CD8-positive, alpha-beta memory T cell (primary cell): Measurements from ENCODE around the gene PAX5. TPM values are rescaled to one million over a fixed set of nuclear protein-coding genes. Genes with fewer than 3 reads are reported as not detected.

ENCODE experiments used
- CTCF ChIA-PET: fragments of 350-600 bp; sonication (Branson Sonifier 250); formaldehyde crosslinking; loops from one replicate; lab custom pipeline; 2021; ENCODE audit warnings: antibody characterized with exemption; lab: Charles Lee
- POLR2A ChIA-PET: fragments of 350-600 bp; sonication (Branson Sonifier 250); formaldehyde crosslinking; loops from one replicate; lab custom pipeline; 2021; ENCODE audit warnings: antibody characterized with exemption; lab: Charles Lee
- DNase-seq, 5 donors: peaks; one replicate each; pipeline versions ENCODE4 v3.0.0 to v3.0.0-alpha.2; 2020 to 2022; ENCODE audit warnings: mixed read lengths in 1 of 5
- H3K27ac ChIP-seq: one replicate; pipeline ENCODE4 v1.7.0; 2013; ENCODE audit warnings: low read depth, mild to moderate bottlenecking, low read length, moderate library complexity
- H3K27me3 ChIP-seq: 2 replicates; pipeline ENCODE4 v1.7.0; 2013; ENCODE audit warnings: low read length, mild to moderate bottlenecking; ENCODE audit not compliant: insufficient read depth, poor library complexity, severe bottlenecking
- H3K36me3 ChIP-seq: 2 replicates; pipeline ENCODE4 v1.7.0; 2013; ENCODE audit warnings: mild to moderate bottlenecking, low read length, moderate library complexity; ENCODE audit not compliant: insufficient read depth
- H3K4me1 ChIP-seq: 2 replicates; pipeline ENCODE4 v1.7.0; 2013; ENCODE audit warnings: mild to moderate bottlenecking, low read length, moderate library complexity; ENCODE audit not compliant: insufficient read depth
- H3K4me3 ChIP-seq: 2 replicates; pipeline ENCODE4 v1.7.0; 2013; ENCODE audit warnings: mild to moderate bottlenecking, low read length
- H3K9me3 ChIP-seq: 2 replicates; pipeline ENCODE4 v1.7.0; 2013; ENCODE audit warnings: mild to moderate bottlenecking, low read length
- H3K27ac Mint-ChIP-seq, 8 donors: one replicate each; pipeline ENCODE4 v1.8.0; 2020 to 2021; ENCODE audit warnings: mixed read lengths in 8 of 8, mild to moderate bottlenecking in 6 of 8, inconsistent platforms in 3 of 8, moderate library complexity in 3 of 8
- H3K27me3 Mint-ChIP-seq, 2 donors: one replicate each; pipeline ENCODE4 v1.8.0; 2020 to 2021; ENCODE audit warnings: mixed read lengths in 2 of 2, mild to moderate bottlenecking in 1 of 2, moderate library complexity in 1 of 2
- H3K36me3 Mint-ChIP-seq, 3 donors: one replicate each; pipeline ENCODE4 v1.8.0; 2020 to 2021; ENCODE audit warnings: mixed read lengths in 3 of 3, inconsistent platforms in 1 of 3, mild to moderate bottlenecking in 1 of 3
- H3K4me1 Mint-ChIP-seq, 3 donors: one replicate each; pipeline ENCODE4 v1.8.0; 2020 to 2021; ENCODE audit warnings: mixed read lengths in 3 of 3, inconsistent platforms in 1 of 3, mild to moderate bottlenecking in 1 of 3
- H3K4me3 Mint-ChIP-seq, 7 donors: one replicate each; pipeline ENCODE4 v1.8.0; 2020 to 2021; ENCODE audit warnings: mixed read lengths in 7 of 7, mild to moderate bottlenecking in 6 of 7, moderate library complexity in 4 of 7, inconsistent platforms in 2 of 7
- H3K9me3 Mint-ChIP-seq, 5 donors: one replicate each; pipeline ENCODE4 v1.8.0; 2020 to 2022; ENCODE audit warnings: mixed read lengths in 5 of 5, mild to moderate bottlenecking in 3 of 5, moderate library complexity in 2 of 5, inconsistent platforms in 1 of 5
- polyA plus RNA-seq: library from polyadenylated mRNA; unstranded; fragments of 300-500 nt; fragmentation: Illumina TruSeq; gene quantifications from one replicate; pipeline ENCODE4 v1.2.3, GENCODE V29; 2021
- total RNA-seq, 2 experiments: library from RNA; stranded (reverse); gene quantifications; one replicate each; pipeline ENCODE4 v1.2.3, GENCODE V29; 2021

PAX5 gene
- total and polyA plus RNA-seq, 3 experiments from 2014 or later = 0.18 to 0.29 TPM; not detected in 1

DNA sequence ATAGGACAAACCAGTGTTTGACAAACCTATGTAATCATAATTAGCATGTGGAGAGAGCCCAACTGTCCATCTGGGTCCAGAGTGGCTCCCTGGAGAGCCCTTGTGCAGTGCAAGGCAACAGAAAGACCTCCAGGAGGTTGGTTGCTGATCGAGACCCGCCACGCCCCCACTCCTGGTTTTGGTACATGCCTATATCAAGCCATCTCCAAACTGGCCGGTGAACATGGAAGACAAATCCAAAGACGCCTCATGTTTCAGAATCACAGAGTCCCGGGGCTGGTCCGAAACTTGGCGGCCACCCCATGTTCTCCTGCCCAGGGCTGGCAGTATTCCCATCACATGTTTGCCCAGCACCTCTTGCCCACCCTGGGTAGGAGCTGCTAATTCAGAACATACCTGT lies 140.2 kb downstream of the PAX5 start:
- Histone ChIP-seq H3K9me3 (no peaks in the 10 kb centered on the region), H3K4me3 (no peak overlapping the region), H3K27me3 (no peaks in the 10 kb centered on the region), H3K4me1 (no peaks in the 10 kb centered on the region), H3K36me3 (no peaks in the 10 kb centered on the region), H3K27ac (no peak overlapping the region)
- no peak overlapping the region for H3K27ac Mint-ChIP-seq
- POLR2A ChIA-PET = no interaction called here
- CTCF ChIA-PET = no interaction called here
- H3K27me3 Mint-ChIP-seq = peaks cover 10% of the 10 kb centered on the region in 2 donors
- H3K4me1 Mint-ChIP-seq = no peaks in the 10 kb centered on the region
- no peaks in the 10 kb centered on the region for H3K36me3 Mint-ChIP-seq
- no peak overlapping the region for H3K4me3 Mint-ChIP-seq
- no peak for DNase-seq
- no peaks in the 10 kb centered on the region for H3K9me3 Mint-ChIP-seq

DNA sequence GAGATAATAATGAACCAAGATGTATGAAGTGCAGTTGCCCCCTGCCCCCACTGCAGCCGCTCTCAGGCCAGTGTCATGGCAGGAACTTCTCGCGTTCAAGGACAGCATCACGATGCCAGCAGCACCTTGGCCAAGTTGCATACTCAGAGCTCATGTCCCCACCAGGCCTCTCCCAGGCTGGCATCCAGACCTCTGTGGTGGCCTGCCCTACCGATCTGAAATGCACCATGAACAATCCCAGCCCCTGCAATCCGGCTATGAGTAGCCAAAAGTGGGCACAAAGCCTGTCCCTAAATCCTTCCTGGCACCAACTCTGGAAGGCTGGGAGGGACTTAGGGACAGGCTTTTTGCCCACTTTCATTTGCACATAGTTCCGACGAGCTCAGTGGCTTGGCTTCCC lies 140.9 kb downstream of the PAX5 start:
- Mint-ChIP-seq H3K36me3 (no peaks in the 10 kb centered on the region), H3K4me3 (no peak overlapping the region), H3K9me3 (no peaks in the 10 kb centered on the region), H3K27me3 (peaks cover 6 to 9% of the 10 kb centered on the region in 2 donors), H3K4me1 (no peaks in the 10 kb centered on the region), H3K27ac (no peak overlapping the region)
- CTCF ChIA-PET = no interaction called here
- no peak overlapping the region for H3K4me3 ChIP-seq
- H3K27me3 ChIP-seq = no peaks in the 10 kb centered on the region
- no peaks in the 10 kb centered on the region for H3K4me1 ChIP-seq
- no peak overlapping the region for H3K27ac ChIP-seq
- DNase-seq = no peak
- no peaks in the 10 kb centered on the region for H3K36me3 ChIP-seq
- no peaks in the 10 kb centered on the region for H3K9me3 ChIP-seq
- POLR2A ChIA-PET = no interaction called here

DNA sequence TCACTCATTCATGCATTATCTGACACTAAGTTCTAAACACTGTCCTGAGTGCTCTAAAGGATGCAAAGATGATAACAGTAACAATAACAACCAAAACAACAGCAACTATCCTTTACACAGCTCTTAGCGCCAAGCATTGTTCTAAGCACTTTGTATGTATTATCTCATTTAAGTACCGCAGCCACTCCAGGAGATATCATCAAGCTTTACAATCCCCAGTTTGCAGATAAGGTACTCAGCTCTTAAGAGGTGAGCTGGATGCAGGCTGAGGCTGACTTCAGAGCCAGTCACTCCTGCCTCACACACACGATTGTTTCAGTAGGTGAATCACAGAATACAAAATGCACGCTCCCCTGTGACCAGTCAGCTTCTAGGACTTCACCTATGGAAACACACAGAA lies 141.8 kb downstream of the PAX5 start:
- H3K4me1 Mint-ChIP-seq = no peaks in the 10 kb centered on the region
- Histone ChIP-seq H3K9me3 (no peaks in the 10 kb centered on the region), H3K27ac (no peak overlapping the region), H3K36me3 (no peaks in the 10 kb centered on the region), H3K4me3 (no peak overlapping the region), H3K4me1 (no peaks in the 10 kb centered on the region), H3K27me3 (no peaks in the 10 kb centered on the region)
- H3K27me3 Mint-ChIP-seq = peaks cover 6 to 9% of the 10 kb centered on the region in 2 donors
- DNase-seq = no peak
- no peaks in the 10 kb centered on the region for H3K36me3 Mint-ChIP-seq
- CTCF ChIA-PET = interaction anchor here (1.4 kb wide), 1 partner anchor 19 kb away, joined by 5 read pairs; no protein-coding TSS in a partner anchor
- no peak overlapping the region for H3K4me3 Mint-ChIP-seq
- POLR2A ChIA-PET = no interaction called here
- H3K9me3 Mint-ChIP-seq = no peaks in the 10 kb centered on the region
- H3K27ac Mint-ChIP-seq = no peak overlapping the region

DNA sequence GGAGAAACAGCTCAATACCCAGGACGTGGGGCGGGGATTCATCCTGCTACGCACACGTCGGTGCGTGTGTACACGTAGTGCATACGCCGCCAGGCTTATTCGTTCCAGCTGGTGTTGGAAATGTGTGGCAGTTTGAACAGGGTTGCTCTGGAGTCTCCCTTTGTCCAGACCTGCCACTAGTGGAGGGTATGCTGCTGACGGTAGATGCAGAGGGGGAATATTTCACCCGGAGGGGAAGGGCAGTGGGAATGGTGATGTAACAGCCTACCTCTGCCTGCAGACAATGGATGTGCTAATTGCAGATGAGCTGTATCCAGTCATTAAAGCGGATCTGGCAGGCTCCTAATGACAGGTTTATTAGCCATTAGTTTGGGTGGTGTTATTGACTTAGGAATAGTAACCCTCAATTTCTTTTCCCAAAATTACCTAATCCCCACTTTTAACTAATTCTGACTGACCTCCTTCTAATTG lies 142.7 kb downstream of the PAX5 start:
- Mint-ChIP-seq H3K4me3 (no peak overlapping the region), H3K27me3 (peaks cover 6 to 15% of the 10 kb centered on the region in 2 donors), H3K27ac (no peak overlapping the region), H3K9me3 (no peaks in the 10 kb centered on the region), H3K36me3 (no peaks in the 10 kb centered on the region), H3K4me1 (no peaks in the 10 kb centered on the region)
- H3K36me3 ChIP-seq = no peaks in the 10 kb centered on the region
- CTCF ChIA-PET = interaction anchor here (0.5 to 1.4 kb wide), 2 partner anchors 18 to 239 kb away, joined by 3 to 5 read pairs; no protein-coding TSS in a partner anchor
- no peaks in the 10 kb centered on the region for H3K27me3 ChIP-seq
- no peaks in the 10 kb centered on the region for H3K9me3 ChIP-seq
- no peaks in the 10 kb centered on the region for H3K4me1 ChIP-seq
- POLR2A ChIA-PET = no interaction called here
- H3K4me3 ChIP-seq = no peak overlapping the region
- DNase-seq = no peak
- H3K27ac ChIP-seq = no peak overlapping the region

DNA sequence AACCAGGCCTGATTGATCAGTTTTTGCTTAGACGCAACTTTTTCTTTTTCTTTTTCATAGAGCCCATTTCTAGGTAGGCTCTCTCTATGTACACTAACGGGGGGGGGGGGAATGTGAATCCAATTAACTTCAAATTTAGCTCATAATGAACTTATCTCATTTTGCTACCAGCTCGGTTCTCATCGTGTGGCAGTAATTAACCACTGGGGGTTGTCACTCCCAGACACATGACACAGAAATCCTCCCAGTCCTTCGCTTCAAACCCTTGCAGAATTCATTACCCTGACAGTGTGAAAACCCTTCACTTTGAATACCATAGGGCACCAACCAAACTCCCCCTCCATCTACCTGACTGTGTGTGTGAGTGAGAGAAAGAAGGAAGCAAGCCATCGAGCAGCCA lies 144.2 kb downstream of the PAX5 start:
- POLR2A ChIA-PET = no interaction called here
- CTCF ChIA-PET = no interaction called here

DNA sequence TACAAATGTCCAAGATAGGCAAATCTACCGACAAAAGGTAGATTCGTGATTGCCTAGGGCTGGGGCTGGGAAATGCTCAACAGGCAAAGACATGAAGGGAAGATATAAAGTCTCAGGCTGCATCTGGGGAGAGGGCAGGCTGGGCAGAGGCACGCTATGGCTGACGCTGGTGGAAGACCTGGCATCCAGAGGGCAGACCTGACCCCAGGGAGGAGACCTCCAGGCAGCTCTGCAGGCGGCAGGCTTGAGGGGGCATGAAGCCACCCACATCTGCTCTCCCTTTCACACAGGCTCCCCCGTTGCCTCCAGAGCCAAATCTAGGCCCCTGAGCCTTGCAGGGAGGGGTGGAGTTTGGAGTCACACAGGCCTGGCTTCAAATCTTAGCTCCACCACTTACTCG lies 145.5 kb downstream of the PAX5 start:
- Mint-ChIP-seq H3K4me1 (no peaks in the 10 kb centered on the region), H3K4me3 (no peak overlapping the region), H3K36me3 (no peaks in the 10 kb centered on the region), H3K9me3 (peaks cover 0 to 4% (median 0%) of the 10 kb centered on the region in 5 donors), H3K27me3 (peaks cover 8 to 31% of the 10 kb centered on the region in 2 donors), H3K27ac (peak overlapping the region in 1 of 8 donors; percentile 30)
- Histone ChIP-seq H3K27me3 (no peaks in the 10 kb centered on the region), H3K4me3 (no peak overlapping the region), H3K9me3 (no peaks in the 10 kb centered on the region), H3K27ac (no peak overlapping the region), H3K4me1 (no peaks in the 10 kb centered on the region), H3K36me3 (no peaks in the 10 kb centered on the region)
- DNase-seq = no peak
- ChIA-PET CTCF (no interaction called here), POLR2A (no interaction called here)

More for the DNA sequence above, 144.2 kb downstream of the PAX5 start:
- Mint-ChIP-seq H3K4me1 (no peaks in the 10 kb centered on the region), H3K27me3 (peaks cover 6 to 21% of the 10 kb centered on the region in 2 donors), H3K36me3 (no peaks in the 10 kb centered on the region), H3K4me3 (no peak overlapping the region), H3K9me3 (no peaks in the 10 kb centered on the region), H3K27ac (no peak overlapping the region)
- Histone ChIP-seq H3K36me3 (no peaks in the 10 kb centered on the region), H3K27ac (no peak overlapping the region), H3K4me3 (no peak overlapping the region), H3K27me3 (no peaks in the 10 kb centered on the region), H3K9me3 (no peaks in the 10 kb centered on the region), H3K4me1 (no peaks in the 10 kb centered on the region)
- DNase-seq = no peak

DNA sequence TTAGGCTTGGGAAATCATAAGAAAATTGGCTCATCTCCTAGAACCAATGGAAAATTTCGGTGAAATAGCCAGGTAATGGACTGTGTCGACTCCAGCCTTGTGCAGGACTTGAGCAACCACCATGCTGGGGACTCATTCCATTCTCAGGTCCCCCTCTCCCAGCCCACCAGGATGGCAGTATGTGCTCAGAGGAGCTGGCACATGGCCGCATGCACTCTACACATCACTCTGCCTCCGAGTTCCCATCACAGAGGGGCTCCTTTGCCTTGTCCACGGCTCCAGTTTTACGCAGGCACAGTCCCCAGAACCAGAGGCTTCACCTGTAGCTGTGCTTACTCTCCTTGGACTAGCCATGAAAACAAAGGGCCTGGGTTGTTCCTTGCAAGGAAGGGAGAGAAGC lies 149.3 kb downstream of the PAX5 start:
- POLR2A ChIA-PET = no interaction called here
- CTCF ChIA-PET = interaction anchor here (2.4 kb wide), 1 partner anchor 12 kb away, joined by 11 read pairs; no protein-coding TSS in a partner anchor

DNA sequence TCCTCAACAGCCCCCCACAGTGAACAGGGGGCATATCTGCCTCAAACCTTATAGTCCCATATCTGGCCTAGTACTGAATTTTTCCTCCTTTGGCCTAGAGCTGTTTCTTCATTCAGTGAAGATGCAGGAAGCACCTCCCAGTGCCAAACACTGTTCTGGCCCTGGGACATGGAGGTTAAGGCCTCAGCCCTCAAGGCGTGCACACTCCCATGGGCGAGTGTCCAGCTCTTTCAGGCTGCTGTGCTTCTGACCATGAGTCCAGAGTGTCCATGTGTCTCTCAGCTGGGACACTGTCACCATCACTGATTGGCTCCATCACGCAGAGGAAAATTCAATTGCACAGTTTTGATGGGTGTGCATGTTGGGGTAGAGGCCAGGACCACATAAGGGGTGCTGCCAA lies 151.5 kb downstream of the PAX5 start:
- no peak for DNase-seq
- Histone ChIP-seq H3K4me3 (no peak overlapping the region), H3K36me3 (no peaks in the 10 kb centered on the region), H3K27ac (no peak overlapping the region), H3K9me3 (no peaks in the 10 kb centered on the region), H3K27me3 (no peaks in the 10 kb centered on the region), H3K4me1 (no peaks in the 10 kb centered on the region)
- peaks cover 8 to 27% of the 10 kb centered on the region in 2 donors for H3K27me3 Mint-ChIP-seq
- no peak overlapping the region for H3K4me3 Mint-ChIP-seq
- POLR2A ChIA-PET = no interaction called here
- H3K4me1 Mint-ChIP-seq = no peaks in the 10 kb centered on the region
- CTCF ChIA-PET = interaction anchor here (1.5 kb wide), 1 partner anchor 9 kb away, joined by 7 read pairs; no protein-coding TSS in a partner anchor
- H3K9me3 Mint-ChIP-seq = peaks cover 0 to 4% (median 0%) of the 10 kb centered on the region in 5 donors
- H3K27ac Mint-ChIP-seq = no peak overlapping the region
- peaks cover 0 to 2% (median 0%) of the 10 kb centered on the region in 3 donors for H3K36me3 Mint-ChIP-seq

More for the DNA sequence above, 149.3 kb downstream of the PAX5 start:
- no peaks in the 10 kb centered on the region for H3K4me1 ChIP-seq
- H3K27ac ChIP-seq = no peak overlapping the region
- no peak overlapping the region for H3K4me3 ChIP-seq
- Mint-ChIP-seq H3K36me3 (peaks cover 0 to 2% (median 0%) of the 10 kb centered on the region in 3 donors), H3K4me1 (no peaks in the 10 kb centered on the region), H3K27ac (no peak overlapping the region), H3K9me3 (peaks cover 0 to 4% (median 0%) of the 10 kb centered on the region in 5 donors), H3K4me3 (no peak overlapping the region), H3K27me3 (peaks cover 8 to 23% of the 10 kb centered on the region in 2 donors)
- no peak for DNase-seq
- no peaks in the 10 kb centered on the region for H3K9me3 ChIP-seq
- no peaks in the 10 kb centered on the region for H3K36me3 ChIP-seq
- H3K27me3 ChIP-seq = no peaks in the 10 kb centered on the region
